Kidney epithelial cell (primary cell): Measurements from ENCODE around the gene MCRS1. TPM values are rescaled to one million over a fixed set of nuclear protein-coding genes. Genes with fewer than 3 reads are reported as not detected.
"Not testable (repeated sequence)": the region's sequence is repeated elsewhere in the genome, so short reads cannot be mapped to it uniquely, and the experiment has no call there.

Source experiments
- DNase-seq: peaks from one replicate; pipeline ENCODE4 v3.0.0-alpha.2; 2010; ENCODE audit warnings: low read depth
- H3K27me3 ChIP-seq: 2 replicates; pipeline ENCODE4 v1.6.0; 2011; ENCODE audit warnings: low read length; ENCODE audit not compliant: control insufficient read depth, insufficient read depth
- H3K36me3 ChIP-seq: 2 replicates; pipeline ENCODE4 v1.5.1; 2011; ENCODE audit warnings: low read length; ENCODE audit not compliant: control insufficient read depth, insufficient read depth
- H3K4me3 ChIP-seq: 2 replicates; pipeline ENCODE4 v1.5.1; 2011; ENCODE audit warnings: low read depth, mild to moderate bottlenecking, control low read depth, low read length
- total RNA-seq: library from RNA; depleted of rRNA; stranded (reverse); fragments of >200 nt; gene quantifications from 2 replicates; pipeline ENCODE4 v1.2.3, GENCODE V29; 2015
- TF ChIP-seq, protein P1 (sequence below): IDR thresholded peaks from 2 replicates; pipeline ENCODE4 v1.5.1; 2011; ENCODE audit warnings: mild to moderate bottlenecking, moderate library complexity, low read length, control low read depth, inconsistent platforms; ENCODE audit not compliant: insufficient read depth, poor library complexity, severe bottlenecking

MCRS1 gene
- total RNA-seq, 1 donor from 2014 or later: 79.7 TPM

DNA sequence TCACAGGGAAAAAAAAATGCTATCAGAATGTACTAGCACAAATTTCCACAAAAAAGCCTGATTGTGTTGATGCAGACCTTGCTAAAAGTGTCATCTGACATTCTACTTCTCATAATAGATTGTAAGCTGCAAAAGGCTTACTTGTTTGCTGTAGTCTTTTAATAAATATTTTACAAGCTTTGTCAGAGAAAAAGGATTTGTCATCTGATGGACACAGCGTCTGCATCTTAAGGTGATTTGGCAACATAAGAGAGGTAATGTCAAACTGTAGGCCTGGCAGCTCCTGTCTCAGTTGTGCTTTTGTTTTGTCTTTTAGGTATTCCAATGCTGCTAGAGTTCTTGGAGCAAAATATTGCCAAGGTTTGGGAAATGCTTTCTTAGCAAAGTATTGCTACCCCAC lies 55.4 kb downstream of the MCRS1 start:
- DNase-seq: no peak
- H3K4me3 ChIP-seq: no peak overlapping the region
- no peaks in the 10 kb centered on the region for H3K36me3 ChIP-seq
- no peaks in the 10 kb centered on the region for H3K27me3 ChIP-seq
- TF ChIP-seq, protein P1, sequence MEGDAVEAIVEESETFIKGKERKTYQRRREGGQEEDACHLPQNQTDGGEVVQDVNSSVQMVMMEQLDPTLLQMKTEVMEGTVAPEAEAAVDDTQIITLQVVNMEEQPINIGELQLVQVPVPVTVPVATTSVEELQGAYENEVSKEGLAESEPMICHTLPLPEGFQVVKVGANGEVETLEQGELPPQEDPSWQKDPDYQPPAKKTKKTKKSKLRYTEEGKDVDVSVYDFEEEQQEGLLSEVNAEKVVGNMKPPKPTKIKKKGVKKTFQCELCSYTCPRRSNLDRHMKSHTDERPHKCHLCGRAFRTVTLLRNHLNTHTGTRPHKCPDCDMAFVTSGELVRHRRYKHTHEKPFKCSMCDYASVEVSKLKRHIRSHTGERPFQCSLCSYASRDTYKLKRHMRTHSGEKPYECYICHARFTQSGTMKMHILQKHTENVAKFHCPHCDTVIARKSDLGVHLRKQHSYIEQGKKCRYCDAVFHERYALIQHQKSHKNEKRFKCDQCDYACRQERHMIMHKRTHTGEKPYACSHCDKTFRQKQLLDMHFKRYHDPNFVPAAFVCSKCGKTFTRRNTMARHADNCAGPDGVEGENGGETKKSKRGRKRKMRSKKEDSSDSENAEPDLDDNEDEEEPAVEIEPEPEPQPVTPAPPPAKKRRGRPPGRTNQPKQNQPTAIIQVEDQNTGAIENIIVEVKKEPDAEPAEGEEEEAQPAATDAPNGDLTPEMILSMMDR: no peak

DNA sequence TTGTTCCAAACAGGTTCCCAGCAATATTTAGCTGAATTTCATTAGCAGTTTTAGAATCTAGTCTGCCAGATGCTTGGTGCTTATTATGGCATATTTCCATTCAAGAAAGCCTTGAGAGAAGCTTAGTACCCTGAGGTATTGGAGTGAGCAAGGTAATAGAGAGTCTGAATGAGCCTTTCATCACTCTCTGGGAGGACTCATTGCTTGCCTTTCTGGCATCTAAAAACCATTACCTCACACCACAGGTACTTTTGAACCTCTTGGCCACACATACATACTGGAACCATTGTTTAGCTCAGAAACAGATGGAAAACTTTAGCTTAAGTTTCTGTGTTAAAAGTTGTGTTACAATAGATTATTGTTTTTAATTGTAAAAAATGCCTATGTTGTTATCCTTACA lies 56.5 kb downstream of the MCRS1 start:
- no peak for DNase-seq
- H3K4me3 ChIP-seq: no peak overlapping the region
- TF ChIP-seq, protein P1: no peak

DNA sequence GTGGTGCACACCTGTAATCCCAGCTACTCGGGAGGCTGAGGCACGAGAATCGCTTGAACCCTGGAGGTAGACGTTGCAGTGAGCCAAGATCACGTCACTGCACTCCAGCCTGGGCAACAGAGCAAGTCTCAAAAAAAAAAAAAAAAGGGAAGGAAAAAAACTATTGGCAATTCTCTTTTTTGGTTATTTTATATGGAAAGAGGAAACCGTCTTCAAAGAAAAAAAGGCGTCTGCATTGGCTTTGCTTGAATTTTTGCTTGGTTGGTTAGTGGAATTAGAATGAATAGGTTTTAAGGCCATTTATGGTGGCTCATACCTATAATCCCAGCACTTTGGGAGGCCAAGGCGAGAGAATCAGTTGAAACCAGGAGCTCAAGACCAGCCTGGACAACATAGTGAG lies 58.3 kb downstream of the MCRS1 start:
- H3K27me3 ChIP-seq, H3K4me3 ChIP-seq, H3K36me3 ChIP-seq, DNase-seq: not testable (repeated sequence)

More for the DNA sequence above, 56.5 kb downstream of the MCRS1 start:
- no peaks in the 10 kb centered on the region for H3K27me3 ChIP-seq
- no peaks in the 10 kb centered on the region for H3K36me3 ChIP-seq

Other genes with a start within 250 kb of the MCRS1 start
- gene TROAP, start 244.9 kb downstream of the MCRS1 start, total RNA-seq: 4.8 and 10.3 TPM in 2 replicates
- gene C1QL4, start 231.0 kb downstream of the MCRS1 start, total RNA-seq: not detected in 2 replicates
- 1.2 and 1.6 TPM in 2 replicates for gene DNAJC22, start 221.3 kb downstream of the MCRS1 start, total RNA-seq
- gene SPATS2, start 200.7 kb downstream of the MCRS1 start, total RNA-seq: 8.8 and 18.2 TPM in 2 replicates
- gene KCNH3, start 29.1 kb downstream of the MCRS1 start, total RNA-seq: 0.21 and 0.41 TPM in 2 replicates
- gene FAM186B, start 37.5 kb upstream of the MCRS1 start, total RNA-seq: 0.14 and 0.21 TPM in 2 replicates
- 15.3 and 16.3 TPM in 2 replicates for gene PRPF40B, start 55.4 kb upstream of the MCRS1 start, total RNA-seq
- gene FMNL3, start 139.3 kb upstream of the MCRS1 start, total RNA-seq: 34.3 and 35.1 TPM in 2 replicates
- gene TMBIM6, start 173.4 kb upstream of the MCRS1 start, total RNA-seq: 588 and 603 TPM in 2 replicates